Bronchial epithelial cell (primary cell): ENCODE results near the gene ADAM20. TPM values are rescaled to one million over a fixed set of nuclear protein-coding genes. Genes with fewer than 3 reads are reported as not detected.
A peak's percentile ranks its signal among the peaks of the same experiment; 100 is the strongest.

Source experiments
- DNase-seq: peaks from one replicate; pipeline ENCODE4 v3.0.0-alpha.2; 2010; ENCODE audit warnings: low read depth
- FAIRE-seq: peaks from 2 replicates; lab custom pipeline; 2011; peaks lifted over from hg19 to GRCh38; lab: Jason Lieb, UNC
- H3K27me3 ChIP-seq: 2 replicates; pipeline ENCODE4 v1.5.1; 2011; ENCODE audit warnings: low read length; ENCODE audit not compliant: control insufficient read depth, insufficient read depth
- H3K36me3 ChIP-seq: 2 replicates; pipeline ENCODE4 v1.5.1; 2011; ENCODE audit warnings: low read length; ENCODE audit not compliant: control insufficient read depth, insufficient read depth
- H3K4me3 ChIP-seq: 2 replicates; pipeline ENCODE4 v1.5.1; 2011; ENCODE audit warnings: mild to moderate bottlenecking, low read depth, low read length, control low read depth
- CTCF ChIP-seq: IDR thresholded peaks from 2 replicates; pipeline ENCODE4 v1.5.1; 2011; ENCODE audit warnings: mild to moderate bottlenecking, moderate library complexity, low read length, control low read depth, inconsistent platforms; ENCODE audit not compliant: insufficient read depth, severe bottlenecking
- total RNA-seq: library from RNA; depleted of rRNA; stranded (reverse); fragments of >200 nt; gene quantifications from 2 replicates; pipeline ENCODE4 v1.2.1, GENCODE V29; 2014

The ADAM20 gene
- total RNA-seq, 1 donor from 2014 or later, result 2.4 TPM

- DNase-seq (no peak), FAIRE-seq (no peak)
- Histone ChIP-seq H3K4me3 (no peak overlapping the region), H3K36me3 (no peaks in the 10 kb centered on the region), H3K27me3 (no peaks in the 10 kb centered on the region)
- TF ChIP-seq CTCF, result no peak
These were observed 7.2 kb downstream of the ADAM20 start for GRCh38 chr14:70527501-70528105.

GRCh38 chr14:70525691-70526090 lies 9.1 kb downstream of the ADAM20 start:
- DNase-seq, result no peak
- Histone ChIP-seq H3K4me3 (no peak overlapping the region), H3K27me3 (no peaks in the 10 kb centered on the region), H3K36me3 (no peaks in the 10 kb centered on the region)
- TF ChIP-seq CTCF, result no peak
- no peak for FAIRE-seq

GRCh38 chr14:70515811-70516210 lies 19.0 kb downstream of the ADAM20 start:
- Histone ChIP-seq H3K36me3 (no peaks in the 10 kb centered on the region), H3K27me3 (no peaks in the 10 kb centered on the region), H3K4me3 (no peak overlapping the region)
- FAIRE-seq (no peak), DNase-seq (peak; percentile 26)
- no peak for TF ChIP-seq CTCF

- Histone ChIP-seq H3K4me3 (no peak overlapping the region), H3K36me3 (no peaks in the 10 kb centered on the region), H3K27me3 (no peaks in the 10 kb centered on the region)
- FAIRE-seq (no peak), DNase-seq (no peak)
- TF ChIP-seq CTCF, result no peak
These were observed 20.4 kb downstream of the ADAM20 start for GRCh38 chr14:70514168-70515069.

GRCh38 chr14:70498191-70498590 lies 36.6 kb downstream of the ADAM20 start:
- DNase-seq (no peak), FAIRE-seq (no peak)
- H3K27me3 ChIP-seq, result no peaks in the 10 kb centered on the region
- no peak overlapping the region for H3K4me3 ChIP-seq
- no peak for TF ChIP-seq CTCF
- no peaks in the 10 kb centered on the region for H3K36me3 ChIP-seq
